Heart right ventricle (tissue), 16 donors: ENCODE results near the gene KIF17. TPM values are rescaled to one million over a fixed set of nuclear protein-coding genes. Genes with fewer than 3 reads are reported as not detected.
"Not testable (repeated sequence)": the region's sequence is repeated elsewhere in the genome, so short reads cannot be mapped to it uniquely, and the experiment has no call there.

Source experiments
- ATAC-seq, 8 donors: fragments of 200-7000 bp; cut with Tn5 transposase; one replicate each; pipeline ENCODE4 v1.9.1; 2020; ENCODE audit warnings: mild to moderate bottlenecking in 8 of 8, moderate library complexity in 8 of 8, moderate number of reproducible peaks in 1 of 8
- DNase-seq, 2 donors: peaks; one replicate each; pipeline ENCODE4 v3.0.0-alpha.2; 2020
- H3K27ac ChIP-seq, 10 donors: fragments of 200-600 bp; sonication (generic) in 2 of 10; one replicate each; pipeline versions ENCODE4 v1.5.0 to v1.8.0; 2020 to 2022; ENCODE audit warnings: mild to moderate bottlenecking in 3 of 10
- H3K27me3 ChIP-seq, 7 donors: fragments of 200-600 bp; one replicate each; pipeline ENCODE4 v1.8.0; 2021 to 2022; ENCODE audit warnings: mild to moderate bottlenecking in 2 of 7
- H3K36me3 ChIP-seq, 9 donors: fragments of 200-600 bp; sonication (generic) in 1 of 9; one replicate each; pipeline versions ENCODE4 v1.5.0 to v1.8.0; 2020 to 2022; ENCODE audit warnings: mild to moderate bottlenecking in 2 of 9
- H3K4me1 ChIP-seq, 9 donors: fragments of 200-600 bp; sonication (generic) in 1 of 9; one replicate each; pipeline versions ENCODE4 v1.5.0 to v1.8.0; 2020 to 2022; ENCODE audit warnings: mild to moderate bottlenecking in 4 of 9
- H3K4me3 ChIP-seq, 10 donors: fragments of 200-600 bp; sonication (generic) in 2 of 10; one replicate each; pipeline versions ENCODE4 v1.5.0 to v1.8.0; 2020 to 2022; ENCODE audit warnings: mild to moderate bottlenecking in 7 of 10, moderate library complexity in 2 of 10
- H3K9me3 ChIP-seq, 11 donors: fragments of 200-600 bp in 10 of 11; sonication (generic) in 2 of 11; one replicate each; pipeline versions ENCODE4 v1.5.0 to v1.8.0; 2013 to 2022; ENCODE audit warnings: mild to moderate bottlenecking in 2 of 11, control low read depth in 1 of 11, moderate library complexity in 1 of 11
- CTCF ChIP-seq, 9 donors: fragments of 200-600 bp; sonication (generic) in 2 of 9; IDR thresholded peaks; one replicate each; pipeline versions ENCODE4 v1.5.0 to v1.8.0; 2021 to 2022; ENCODE audit warnings: antibody characterized with exemption in 9 of 9, mild to moderate bottlenecking in 5 of 9, moderate library complexity in 1 of 9
- WGBS, 2 donors: extraction: QIAGEN DNeasy Blood & Tissue Kit; methylation state at CpG; one replicate each; pipeline ENCODE4 v1.1.7; 2013; ENCODE audit warnings: inconsistent platforms in 1 of 2; 5-methylcytosine and 5-hydroxymethylcytosine counted together
- intact Hi-C, 10 donors: fragments of 100-400 bp; cut with DNase I; formaldehyde crosslinking; loops; one replicate each; pipeline versions ENCODE4 v1.11.1 to v1.14.2; 2022
- polyA plus RNA-seq, 2 donors: library from polyadenylated mRNA; stranded (reverse); fragments of 200-250 nt; gene quantifications; one replicate each; pipeline ENCODE4 v1.2.3, GENCODE V29; 2013
- total RNA-seq, 10 donors: library from RNA; stranded (reverse); fragmentation: NEBNext Ultra II Directional in 3 of 10; extraction: Animal tissue kit (Norgen Biotek cat#: 25700) in 3 of 10; gene quantifications; one replicate each; pipeline versions ENCODE4 v1.2.1 to v1.2.4, GENCODE V29; 2021 to 2023
- donor health status: Arrhythmogenic right ventricular cardiomyopathy.
- donor health status: ischemic (EF 13 %, LVEDD 7.1; RV severe dilation, severe dysfunction).
- donor health status: healthy with polysubstance abuse.
- donor health status: DM: no; HTN: yes; CAD: no.
- donor health status: DM: no; HTN: no; CAD: no.
- donor health status: ischemic (EF 25% LVEDD 6.9; RV normal size, moderate dysfunction).
- donor health status: ischemic (EF 25% LVEDD 5.7; RV mildly dilated, moderate dysfunction).
- donor health status: healthy.
- donor health status: DM: yes; HTN: yes; CAD: no.
- donor health status: Ischemic cardiomyopathy.
- donor health status: ischemic (EF 35%, LVEDD 5.7; RV mildly dilated, moderate dysfunction).
- donor health status: nonischemic (EF 11% LVEDD 7.7; RV severe dilation, severe dysfunction).
- donor health status: DM: yes; HTN: yes; CAD: no.
- donor health status: PGD.
- donor health status: ischemic (EF 29% LVEDD 5.4; RV normal size, mild dysfunction).
- donor health status: nonischemic (EF 23%, LVEDD 6.1; RV moderate dilation, normal function).

Gene KIF17
- total and polyA plus RNA-seq, 12 donors: 2.7 to 7.5 (median 5.2) TPM

GRCh38 chr1:20681999-20682398 is 35.8 kb downstream of the KIF17 start:
- H3K4me1 ChIP-seq: peaks cover 0 to 50% (median 30%) of the 10 kb centered on the region in 9 donors
- peaks cover 0 to 41% (median 0%) of the 10 kb centered on the region in 9 donors for H3K36me3 ChIP-seq
- H3K4me3 ChIP-seq: peak overlapping the region in 2 of 10 donors; percentile 59 to 60
- DNase-seq (no peak), ATAC-seq (no peak)
- H3K9me3 ChIP-seq: no peaks in the 10 kb centered on the region
- no peaks in the 10 kb centered on the region for H3K27me3 ChIP-seq
- no peak for TF ChIP-seq CTCF (IDR thresholded peaks at IDR 0.05)
- 91 to 95% methylated on average over 9 of the region's 9 CpGs for WGBS, 2 donors
- peak overlapping the region in 2 of 10 donors; percentile 19 to 91 for H3K27ac ChIP-seq
- intact Hi-C loops: no loop called here

DNA sequence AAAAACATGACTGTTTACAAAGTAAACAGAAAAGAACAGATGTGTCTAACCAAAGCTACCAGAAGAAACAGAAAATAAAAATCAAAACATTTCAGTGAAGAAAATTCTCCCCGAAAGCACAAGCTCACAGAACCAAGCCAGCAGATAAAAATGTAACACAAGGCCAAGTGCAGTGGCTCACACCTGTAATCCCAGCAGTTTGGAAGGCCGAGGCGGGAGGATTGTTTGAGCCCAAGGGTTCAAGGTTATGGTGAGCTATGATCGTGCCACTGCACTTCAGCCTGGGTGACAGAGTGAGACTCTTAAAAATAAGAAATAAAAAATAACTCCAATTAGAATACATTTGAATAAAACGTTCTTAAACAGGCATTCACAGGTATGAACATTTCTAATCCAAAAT is 37.5 kb downstream of the KIF17 start:
- H3K27me3 ChIP-seq: no peaks in the 10 kb centered on the region
- no peak for TF ChIP-seq CTCF (IDR thresholded peaks at IDR 0.05)
- intact Hi-C loops: no loop called here
- WGBS, 2 donors: 80 to 90% methylated on average over 5 of the region's 5 CpGs
- no peak for ATAC-seq
- peaks cover 0 to 52% (median 0%) of the 10 kb centered on the region in 9 donors for H3K36me3 ChIP-seq
- no peak overlapping the region for H3K27ac ChIP-seq
- no peaks in the 10 kb centered on the region for H3K9me3 ChIP-seq
- peaks cover 0 to 39% (median 21%) of the 10 kb centered on the region in 9 donors for H3K4me1 ChIP-seq
- H3K4me3 ChIP-seq: no peak overlapping the region
- DNase-seq: no peak

GRCh38 chr1:20678599-20678998 is 39.2 kb downstream of the KIF17 start:
- H3K9me3 ChIP-seq: no peaks in the 10 kb centered on the region
- no peak for DNase-seq
- peaks cover 0 to 25% (median 13%) of the 10 kb centered on the region in 9 donors for H3K4me1 ChIP-seq
- intact Hi-C loops: no loop called here
- H3K4me3 ChIP-seq: no peak overlapping the region
- no peak overlapping the region for H3K27ac ChIP-seq
- no peaks in the 10 kb centered on the region for H3K27me3 ChIP-seq
- WGBS, 2 donors: 88% methylated on average over 6 of the region's 6 CpGs
- ATAC-seq: no peak
- H3K36me3 ChIP-seq: peaks cover 0 to 62% (median 0%) of the 10 kb centered on the region in 9 donors
- no peak for TF ChIP-seq CTCF (IDR thresholded peaks at IDR 0.05)

GRCh38 chr1:20673626-20674025 is 44.2 kb downstream of the KIF17 start:
- intact Hi-C loops: not testable (repeated sequence)

DNA sequence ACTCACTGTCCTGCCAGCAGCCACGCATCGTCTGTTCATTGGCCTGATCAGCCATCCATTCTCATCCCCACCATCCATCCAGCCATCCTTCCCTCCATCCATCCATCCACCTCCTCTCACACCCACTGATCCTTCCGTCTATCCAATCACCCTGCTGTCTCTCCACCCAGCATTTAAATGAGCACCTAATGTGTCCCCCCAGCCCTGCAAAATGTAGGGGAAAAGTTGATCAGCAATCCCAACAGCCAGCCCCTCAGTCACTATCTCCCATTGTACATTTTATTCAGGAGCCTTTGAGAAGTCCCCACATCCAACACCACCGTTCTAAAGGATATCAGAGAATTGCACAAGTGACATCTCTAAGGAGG is 45.6 kb downstream of the KIF17 start:
- ATAC-seq (no peak), DNase-seq (no peak)
- intact Hi-C loops: no loop called here
- no peak for TF ChIP-seq CTCF (IDR thresholded peaks at IDR 0.05)
- Histone ChIP-seq H3K9me3 (no peaks in the 10 kb centered on the region), H3K36me3 (peaks cover 0 to 56% (median 5%) of the 10 kb centered on the region in 9 donors), H3K4me1 (peaks cover 0 to 4% (median 0%) of the 10 kb centered on the region in 9 donors), H3K4me3 (no peak overlapping the region), H3K27ac (no peak overlapping the region), H3K27me3 (no peaks in the 10 kb centered on the region)
- 89 to 90% methylated on average over 4 of the region's 4 CpGs for WGBS, 2 donors

More at GRCh38 chr1:20673626-20674025, 44.2 kb downstream of the KIF17 start:
- peaks cover 0 to 70% (median 5%) of the 10 kb centered on the region in 9 donors for H3K36me3 ChIP-seq
- WGBS, 2 donors: 92 to 95% methylated on average over 11 of the region's 11 CpGs
- not testable (repeated sequence) for H3K4me3 ChIP-seq, H3K9me3 ChIP-seq, DNase-seq, H3K4me1 ChIP-seq, H3K27me3 ChIP-seq, H3K27ac ChIP-seq, ATAC-seq
